Stimulated activated naive CD8-positive, alpha-beta T cell treated with anti-CD3 and anti-CD28 coated beads, Interleukin-15, Interleukin-2, amounts not matched to agents 100 U/mL and 50 U/mL, for 24 hours (primary cell): Measurements from ENCODE around the gene NRP2.

Source experiments
- ATAC-seq: fragments of 150-1000 bp; cut with Tn5 transposase; one replicate; pipeline ENCODE4 v1.10.0; 2021
- DNase-seq: peaks from one replicate; pipeline ENCODE4 v3.0.0; 2021

The NRP2 gene

DNA sequence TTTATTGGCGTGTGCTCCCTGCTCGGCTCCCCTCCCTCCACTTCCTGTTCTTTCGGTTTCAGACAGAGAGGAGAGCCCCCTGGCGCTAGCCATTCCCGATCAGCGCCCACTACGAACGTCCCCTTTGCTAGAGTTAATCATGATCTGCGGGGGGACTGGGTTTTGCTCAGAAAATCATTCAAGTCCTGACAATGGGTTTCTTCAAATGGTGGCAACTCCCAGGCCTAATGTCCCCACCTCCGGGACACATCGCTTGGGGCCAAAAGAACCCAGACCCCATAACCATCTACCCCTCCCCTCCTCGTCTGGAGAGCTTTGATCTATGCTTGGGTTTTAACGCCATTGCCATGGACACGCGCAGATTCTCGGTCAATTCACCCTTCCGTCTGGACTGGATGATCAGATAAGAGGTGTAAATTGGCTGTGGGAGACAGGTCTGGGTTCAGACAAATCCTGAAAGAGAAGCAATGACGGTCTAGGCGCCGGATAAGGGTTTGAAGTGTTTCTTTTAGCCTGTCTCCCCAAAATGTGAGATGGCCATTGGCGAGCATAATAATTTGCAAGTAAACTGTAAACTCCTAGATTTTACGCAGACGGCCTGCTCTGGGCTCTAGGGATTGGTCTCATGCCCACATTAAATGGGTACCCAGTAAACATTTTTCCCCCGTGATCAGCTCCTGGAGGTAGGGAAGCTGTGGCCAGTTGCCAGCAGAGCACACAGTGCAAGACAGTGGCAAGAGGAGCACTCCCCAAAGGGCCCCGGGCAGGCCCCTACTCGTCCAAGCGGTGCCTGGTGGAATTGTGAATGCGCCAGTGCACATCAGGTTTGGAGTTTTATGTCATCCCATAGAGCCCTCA lies 4.7 kb downstream of the NRP2 start:
- no peak for ATAC-seq
- no peak for DNase-seq

DNA sequence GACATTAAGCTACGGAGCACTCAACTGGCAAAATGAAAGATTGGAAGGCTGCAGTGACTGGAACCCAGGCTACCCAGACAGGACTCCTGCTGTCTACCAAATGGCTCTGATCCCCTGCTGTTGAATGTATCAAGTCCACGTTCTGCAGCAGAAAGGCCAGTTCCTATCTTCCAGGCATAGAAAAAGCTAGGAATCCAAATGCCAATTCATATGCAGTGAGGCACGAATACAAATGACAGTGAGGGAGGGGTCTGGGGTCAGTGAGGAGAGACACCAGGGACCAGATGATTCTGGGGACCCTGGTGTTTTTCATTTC lies 5.3 kb downstream of the NRP2 start:
- no peak for ATAC-seq
- DNase-seq, result no peak

DNA sequence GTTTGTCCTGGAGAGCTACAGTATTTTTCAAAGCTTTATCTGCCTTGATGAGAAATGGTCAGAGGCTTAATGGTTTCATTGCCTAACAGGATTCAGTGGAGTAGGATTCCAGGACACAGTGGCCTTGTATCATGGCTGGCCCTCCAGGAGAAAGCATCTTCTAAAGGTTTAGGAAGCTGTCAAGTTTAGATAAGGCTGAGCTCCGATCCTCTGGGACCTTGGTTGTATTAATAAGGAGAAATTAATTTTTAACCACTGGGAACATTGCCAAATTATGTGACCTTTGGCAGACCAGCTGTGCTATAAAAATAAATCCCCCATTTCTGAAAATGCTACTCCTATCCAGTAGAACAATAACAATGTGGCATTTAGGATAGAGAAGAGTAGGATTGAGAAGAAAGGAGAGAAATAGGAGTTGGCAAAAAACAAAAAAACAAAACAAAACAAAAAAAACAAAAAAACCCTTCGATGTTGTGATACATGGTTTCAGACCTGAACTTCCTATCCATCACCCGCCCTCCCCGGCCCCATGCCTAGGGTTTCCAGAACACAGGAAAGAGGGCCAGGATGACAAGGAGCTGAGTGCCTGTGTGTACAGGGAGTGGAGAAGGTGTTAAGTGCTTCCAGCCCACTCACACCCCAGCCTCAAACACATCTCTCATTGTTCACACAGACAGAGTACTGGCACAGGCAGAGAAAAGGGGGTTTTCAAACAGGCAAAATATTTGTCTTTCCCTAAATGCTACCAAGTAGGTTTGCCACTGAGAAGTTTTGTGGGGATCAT lies 6.3 kb downstream of the NRP2 start:
- ATAC-seq (no peak), DNase-seq (no peak)

DNA sequence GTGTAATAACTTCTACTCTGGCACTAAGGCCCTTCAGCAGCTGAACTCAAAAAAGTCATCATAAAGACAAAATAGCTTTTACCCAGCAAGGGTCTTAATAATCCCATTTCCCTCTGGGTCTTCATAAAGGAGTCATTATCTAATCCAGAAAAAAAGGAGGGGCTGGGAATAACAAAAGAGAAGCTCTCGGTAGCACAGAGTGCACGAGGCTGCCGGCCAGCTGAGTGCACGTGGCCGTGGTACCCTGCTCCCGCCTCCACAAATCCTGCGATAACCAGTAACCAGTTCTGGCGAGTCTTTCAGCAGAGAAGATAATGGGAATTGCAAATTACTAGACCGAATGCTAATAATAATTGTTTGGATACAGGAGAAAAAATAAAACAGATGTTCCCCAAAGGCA lies 7.5 kb downstream of the NRP2 start:
- DNase-seq, result no peak
- no peak for ATAC-seq

DNA sequence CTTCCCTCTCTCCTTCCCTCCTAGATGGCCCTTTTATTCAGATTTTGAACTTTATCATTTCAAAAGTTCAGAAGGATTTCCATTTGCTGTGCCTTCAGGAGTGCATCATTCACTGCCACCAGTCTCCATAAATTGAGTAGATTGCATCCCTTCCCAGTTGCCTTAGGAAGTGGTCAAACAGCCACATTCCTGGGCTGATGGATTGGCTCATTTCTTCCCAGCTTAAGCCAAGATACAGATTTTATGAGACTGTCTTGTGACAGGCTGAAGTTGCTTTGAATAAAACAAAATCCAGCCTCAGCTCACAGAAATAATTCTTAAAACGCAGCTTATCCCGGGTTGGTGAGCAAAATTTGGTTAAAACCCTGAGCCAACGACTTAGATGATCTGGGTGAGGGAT lies 9.8 kb downstream of the NRP2 start:
- ATAC-seq (no peak), DNase-seq (no peak)

DNA sequence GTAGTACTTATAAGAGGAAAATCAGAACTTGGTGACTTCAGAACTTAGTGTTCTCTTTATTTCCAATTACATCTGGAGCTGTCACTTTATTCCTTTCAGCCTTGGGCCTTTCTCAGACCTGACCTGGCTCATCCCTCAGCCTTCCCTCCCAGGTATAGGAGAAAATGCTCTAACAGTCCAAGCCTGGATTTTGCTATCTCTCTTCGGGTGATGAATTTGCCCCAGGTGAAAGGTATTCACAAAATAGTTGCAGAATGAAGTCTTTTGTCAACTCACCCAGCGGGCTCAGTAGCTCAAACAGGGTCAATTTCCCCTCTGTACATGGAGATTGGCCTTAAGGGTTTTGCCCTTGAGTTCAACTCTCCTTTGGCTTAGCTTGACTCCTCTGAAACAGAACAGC lies 12.0 kb downstream of the NRP2 start:
- DNase-seq, result no peak
- ATAC-seq, result no peak

DNA sequence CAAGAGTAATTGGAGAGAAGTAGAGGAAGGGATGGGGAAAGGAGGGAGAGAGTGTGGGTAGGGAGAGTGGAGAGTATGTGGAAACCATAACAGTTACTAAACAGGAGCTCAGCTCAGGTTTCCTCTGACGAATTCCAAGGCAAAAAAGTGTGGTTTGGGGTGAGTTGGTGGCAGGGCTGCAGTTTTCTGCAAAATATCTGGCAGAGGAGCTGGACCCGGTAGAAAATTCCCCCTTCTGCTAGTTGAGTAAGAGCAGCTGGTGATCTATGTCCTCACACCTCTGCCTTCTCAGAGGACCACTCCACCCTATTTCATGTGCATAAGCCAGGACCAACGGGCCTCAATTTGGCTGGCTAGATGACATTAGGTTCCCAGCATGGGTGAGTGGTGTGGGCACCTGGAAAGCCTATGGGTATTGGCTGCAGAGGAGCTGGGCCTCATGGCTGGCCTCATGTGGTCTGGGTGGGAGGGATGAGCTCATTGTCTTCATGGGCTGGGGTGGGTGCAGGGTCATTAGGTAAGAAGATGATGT lies 13.2 kb downstream of the NRP2 start:
- DNase-seq, result no peak
- no peak for ATAC-seq

DNA sequence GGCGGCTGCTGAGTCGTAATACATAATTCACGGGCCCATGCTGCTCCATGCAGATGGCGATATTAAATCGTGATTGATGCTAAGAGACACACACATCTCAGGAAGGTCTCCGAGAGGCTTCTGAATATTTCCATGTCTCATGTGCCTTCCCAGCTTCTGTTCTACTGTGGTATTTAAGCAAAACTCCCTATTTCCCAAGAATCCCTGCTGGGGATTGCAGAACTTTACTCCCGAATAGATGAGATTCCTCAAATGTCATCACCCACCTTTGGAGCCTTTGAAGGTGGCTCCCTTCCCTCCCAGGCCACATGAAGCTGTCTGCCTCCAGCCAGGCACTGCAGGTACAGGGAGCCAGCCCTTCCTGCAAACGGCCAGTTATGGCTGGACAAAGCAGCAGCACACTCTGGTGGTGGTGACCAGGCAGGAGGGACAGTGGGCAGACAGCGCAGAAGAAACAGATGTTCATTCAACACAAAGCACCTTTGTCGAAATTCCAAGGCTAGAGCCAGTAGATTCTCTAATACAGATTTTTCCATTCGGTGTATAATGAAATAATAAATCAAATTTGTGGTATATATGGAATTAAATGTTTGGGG lies 14.1 kb downstream of the NRP2 start:
- no peak for ATAC-seq
- no peak for DNase-seq

DNA sequence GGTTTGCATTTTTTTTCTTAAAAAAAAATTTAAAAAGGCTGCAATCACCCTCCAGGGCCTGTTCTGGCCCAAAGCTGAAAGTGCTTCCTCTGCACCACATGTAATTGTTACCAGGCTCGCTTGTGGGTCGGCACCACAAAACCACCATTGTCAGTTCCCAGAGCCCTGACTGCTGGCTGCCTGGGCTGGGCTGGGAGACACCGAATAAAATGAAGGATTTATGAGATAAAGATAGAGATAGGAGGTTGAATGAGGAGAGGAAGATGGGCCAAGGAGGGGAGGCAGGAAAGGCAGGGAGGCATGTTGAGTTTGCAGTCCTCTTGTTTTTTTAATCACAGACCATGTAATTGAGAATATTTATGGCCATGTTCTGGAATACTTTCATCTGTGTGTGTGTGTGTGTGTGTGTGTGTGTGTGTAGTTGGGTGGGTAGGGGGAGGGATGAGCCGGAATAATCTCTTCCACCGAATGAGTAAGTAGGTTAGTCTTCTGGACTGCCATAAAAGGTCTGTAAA lies 14.7 kb downstream of the NRP2 start:
- ATAC-seq, result no peak
- DNase-seq, result no peak

DNA sequence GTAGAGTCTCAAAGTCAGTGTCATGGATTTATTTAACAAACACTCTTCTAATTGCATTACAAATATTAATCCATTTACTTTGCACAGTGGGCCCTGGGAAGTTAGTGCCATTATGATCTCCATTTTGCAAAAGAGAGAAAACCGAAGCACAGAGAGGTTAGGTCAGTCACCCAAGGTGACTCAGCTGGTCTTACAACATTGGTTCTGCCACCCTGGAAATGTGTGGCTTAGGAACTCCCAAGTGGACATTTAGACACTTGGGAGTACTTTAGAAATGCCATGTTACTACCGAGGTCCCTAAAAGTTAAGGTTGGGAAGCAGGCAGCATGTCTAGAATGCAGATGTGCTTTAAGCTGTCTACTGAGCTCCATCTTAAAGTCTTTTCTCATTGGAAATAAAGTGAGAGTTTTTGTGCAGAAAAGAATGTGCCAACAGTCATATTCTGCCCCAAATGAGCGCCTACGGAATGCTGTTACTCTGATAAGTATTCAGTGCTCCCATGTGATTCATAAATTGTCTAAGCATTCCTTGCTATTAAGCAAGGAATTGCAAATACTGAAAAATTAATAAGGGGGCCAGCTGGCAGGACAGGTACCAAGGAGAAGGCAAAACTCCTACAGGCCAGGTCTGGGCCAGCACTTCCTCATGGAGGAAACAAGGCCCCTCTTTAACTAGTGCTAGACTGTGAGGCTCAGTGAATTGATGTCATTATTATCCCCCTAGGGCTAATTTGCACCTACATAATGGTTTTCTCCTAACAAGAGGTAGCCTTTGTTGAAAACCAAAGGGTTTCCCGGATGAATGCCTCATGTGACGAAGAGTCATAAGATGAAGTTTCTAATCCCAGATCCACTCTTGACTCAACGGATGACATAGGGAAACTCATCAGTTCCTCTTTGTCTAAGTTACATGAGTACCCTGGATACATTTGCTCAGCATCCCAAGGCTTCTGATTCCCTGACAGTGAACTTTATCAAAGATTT lies 16.3 kb downstream of the NRP2 start:
- ATAC-seq, result no peak
- DNase-seq, result no peak

DNA sequence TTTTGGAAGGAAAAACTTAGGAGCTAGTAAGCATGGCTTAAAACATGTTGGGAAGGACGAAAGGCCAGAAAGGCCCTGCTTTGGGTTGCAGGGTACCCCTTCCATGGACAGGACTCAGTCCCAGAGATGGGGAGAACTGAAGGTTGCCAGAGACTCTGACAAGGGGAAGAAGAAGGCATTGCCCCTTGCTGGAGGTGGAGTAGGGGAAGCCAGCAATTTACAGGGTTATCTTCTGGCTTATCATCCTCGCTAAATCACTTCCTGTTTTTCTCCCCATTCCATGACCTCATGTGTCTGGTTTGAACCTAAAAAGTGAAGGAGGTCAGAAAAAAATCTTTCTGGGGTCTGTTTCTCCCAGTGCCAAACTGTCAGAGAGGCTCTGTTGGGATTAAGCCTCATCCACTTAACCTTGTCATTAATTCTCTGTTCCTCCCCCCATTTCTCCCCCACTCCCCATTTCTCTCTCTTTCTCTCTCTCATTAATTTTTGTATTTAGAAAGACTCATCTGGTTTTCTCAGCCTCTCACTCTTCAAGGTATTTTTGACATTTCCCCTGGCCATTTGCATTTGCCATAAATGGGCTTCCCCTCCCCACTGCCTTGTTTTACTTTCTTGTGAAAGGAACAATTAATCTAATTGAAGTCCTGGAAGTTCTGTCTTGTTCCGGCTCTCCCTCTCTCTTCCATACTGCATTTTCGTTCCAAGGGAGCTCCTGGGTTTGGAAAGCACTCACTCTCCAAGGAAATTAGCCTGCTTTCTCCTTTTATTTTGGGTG lies 17.4 kb downstream of the NRP2 start:
- ATAC-seq, result no peak

DNA sequence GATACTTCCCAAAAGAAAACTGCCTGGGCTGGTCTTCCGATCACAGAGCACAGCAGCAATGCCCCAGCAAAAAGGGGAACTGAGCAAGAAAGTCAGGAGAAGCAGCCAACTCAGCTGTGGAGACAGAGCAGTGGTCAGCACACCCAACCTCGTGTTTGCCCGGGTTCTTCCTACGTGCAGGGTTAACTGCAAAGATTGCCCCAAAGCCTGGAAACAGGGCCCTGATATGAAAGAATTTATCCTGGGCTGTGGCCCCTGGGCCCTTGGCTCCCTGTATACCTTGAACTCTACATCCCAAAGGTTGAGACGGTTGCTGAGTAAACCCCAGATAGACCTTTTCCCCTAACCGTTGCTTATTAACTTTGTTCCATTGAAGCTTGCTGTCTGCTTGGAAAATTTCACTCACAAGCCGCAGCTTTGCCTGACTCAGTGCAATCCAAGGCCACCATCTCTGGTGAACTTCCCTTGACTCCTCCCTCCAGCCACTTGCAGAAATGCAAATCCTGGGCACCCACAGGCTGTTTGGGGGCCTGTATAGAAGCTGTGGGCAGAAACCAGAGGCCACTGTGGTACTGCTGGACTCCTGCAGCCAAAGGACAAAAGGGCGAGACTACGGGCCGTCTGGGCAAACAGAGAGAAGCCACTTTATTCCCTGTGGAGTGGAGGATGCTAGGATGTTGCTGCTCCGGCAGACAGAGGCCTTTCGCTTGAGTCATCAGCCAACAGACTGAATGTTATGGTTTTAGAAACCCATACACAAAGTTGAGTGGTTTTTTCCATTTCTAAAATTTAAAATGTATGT lies 18.2 kb downstream of the NRP2 start:
- ATAC-seq (peak; percentile 84), DNase-seq (peak; percentile 46)

More for the DNA sequence above, 17.4 kb downstream of the NRP2 start:
- no peak for DNase-seq

DNA sequence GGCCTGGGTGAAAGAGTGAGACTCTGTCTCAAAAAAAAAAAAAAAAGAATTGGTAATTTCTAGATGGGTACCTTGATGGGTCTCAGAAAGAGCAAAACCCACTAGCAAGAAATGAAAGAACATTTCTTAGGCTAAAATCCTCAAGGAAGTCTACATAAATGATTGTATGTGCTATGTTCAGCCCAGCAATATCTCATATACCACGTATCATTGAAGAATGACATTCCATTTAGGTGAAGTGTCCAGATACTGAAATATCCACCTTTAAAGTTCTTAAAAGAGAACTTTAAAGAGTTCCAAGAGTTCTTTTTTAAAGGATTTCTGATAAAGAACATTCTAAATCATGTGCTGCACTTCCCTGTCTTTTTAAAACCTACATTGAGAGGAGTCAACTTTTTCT lies 19.2 kb downstream of the NRP2 start:
- DNase-seq (no peak), ATAC-seq (no peak)

DNA sequence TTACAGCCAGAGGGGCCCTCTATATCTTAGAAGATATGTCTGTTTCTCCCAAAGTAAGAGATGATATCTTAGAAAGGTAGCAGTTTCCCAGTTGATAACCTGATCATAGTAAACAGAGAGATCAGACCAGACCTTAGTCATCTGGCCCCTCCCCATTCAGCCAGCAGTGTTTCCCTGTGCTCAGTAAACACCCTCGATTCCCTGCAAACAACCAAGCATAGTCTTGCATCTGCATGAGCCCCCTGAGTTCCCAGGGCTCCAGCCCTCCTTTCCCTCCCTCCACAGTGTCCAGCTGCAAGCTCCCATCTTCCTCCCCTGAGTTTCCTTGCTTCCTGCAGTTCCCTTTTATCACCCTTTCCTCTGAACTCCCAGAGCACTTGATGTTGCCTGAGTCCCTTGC lies 20.3 kb downstream of the NRP2 start:
- DNase-seq, result no peak
- no peak for ATAC-seq

DNA sequence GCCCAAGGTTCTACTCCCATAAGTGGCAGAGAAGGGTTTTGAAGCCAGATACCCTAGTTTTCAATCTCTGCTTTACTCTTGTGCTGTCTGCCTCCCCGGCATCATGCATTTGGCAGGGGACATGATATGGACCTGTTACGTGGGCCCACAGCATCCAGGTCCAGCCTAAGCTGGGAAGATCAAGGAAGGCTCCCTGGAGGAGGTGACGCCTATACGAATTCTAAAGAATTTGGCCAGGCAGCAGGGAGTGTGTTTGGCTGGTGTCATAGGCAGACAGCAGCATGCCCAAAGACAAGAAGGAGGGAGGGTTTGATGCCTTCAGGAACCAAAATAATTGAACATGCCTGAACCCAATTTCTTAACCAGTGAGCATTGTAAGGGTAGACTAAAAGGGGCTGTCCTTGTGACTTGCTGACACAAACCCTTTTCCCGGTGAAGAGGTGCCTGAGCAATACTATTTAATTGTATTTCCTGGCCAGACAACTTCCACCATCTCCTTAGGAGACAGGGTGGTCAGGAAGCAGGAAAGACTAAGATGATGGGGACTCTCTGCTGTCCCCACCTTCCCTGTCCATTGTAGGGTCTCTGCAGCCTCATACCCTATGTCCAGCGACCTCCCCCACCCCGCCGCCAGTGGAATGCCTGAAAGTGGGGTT lies 21.3 kb downstream of the NRP2 start:
- ATAC-seq, result no peak
- no peak for DNase-seq

DNA sequence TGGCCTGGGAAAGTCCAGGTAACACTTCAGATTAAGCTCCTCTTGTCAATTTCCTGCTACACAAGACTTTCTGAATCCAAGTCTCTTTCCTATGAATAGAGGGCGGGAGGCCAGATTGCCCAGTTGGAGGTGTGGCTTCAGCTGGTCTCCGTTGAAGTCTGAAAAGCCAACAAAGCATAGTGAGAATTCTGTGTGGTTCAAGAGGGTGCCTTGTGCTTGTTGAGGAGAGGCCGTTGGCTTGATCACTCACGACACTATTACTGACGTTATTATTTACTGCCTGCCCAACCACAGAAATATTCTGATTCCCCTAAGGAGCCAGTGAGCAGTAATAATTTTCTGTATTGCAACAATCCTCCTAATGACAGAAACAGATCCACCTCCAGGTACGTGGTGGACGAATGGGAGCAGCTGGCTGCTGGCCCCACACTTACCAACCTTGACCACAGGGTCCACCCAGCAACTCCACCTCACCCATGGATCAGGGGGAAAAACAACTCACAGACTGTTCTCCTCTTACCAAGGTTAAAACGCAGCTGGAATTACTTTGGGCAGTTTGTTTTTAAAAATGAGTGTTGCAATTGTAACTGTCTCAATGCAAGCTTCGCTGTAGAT lies 21.9 kb downstream of the NRP2 start:
- DNase-seq (no peak), ATAC-seq (no peak)

DNA sequence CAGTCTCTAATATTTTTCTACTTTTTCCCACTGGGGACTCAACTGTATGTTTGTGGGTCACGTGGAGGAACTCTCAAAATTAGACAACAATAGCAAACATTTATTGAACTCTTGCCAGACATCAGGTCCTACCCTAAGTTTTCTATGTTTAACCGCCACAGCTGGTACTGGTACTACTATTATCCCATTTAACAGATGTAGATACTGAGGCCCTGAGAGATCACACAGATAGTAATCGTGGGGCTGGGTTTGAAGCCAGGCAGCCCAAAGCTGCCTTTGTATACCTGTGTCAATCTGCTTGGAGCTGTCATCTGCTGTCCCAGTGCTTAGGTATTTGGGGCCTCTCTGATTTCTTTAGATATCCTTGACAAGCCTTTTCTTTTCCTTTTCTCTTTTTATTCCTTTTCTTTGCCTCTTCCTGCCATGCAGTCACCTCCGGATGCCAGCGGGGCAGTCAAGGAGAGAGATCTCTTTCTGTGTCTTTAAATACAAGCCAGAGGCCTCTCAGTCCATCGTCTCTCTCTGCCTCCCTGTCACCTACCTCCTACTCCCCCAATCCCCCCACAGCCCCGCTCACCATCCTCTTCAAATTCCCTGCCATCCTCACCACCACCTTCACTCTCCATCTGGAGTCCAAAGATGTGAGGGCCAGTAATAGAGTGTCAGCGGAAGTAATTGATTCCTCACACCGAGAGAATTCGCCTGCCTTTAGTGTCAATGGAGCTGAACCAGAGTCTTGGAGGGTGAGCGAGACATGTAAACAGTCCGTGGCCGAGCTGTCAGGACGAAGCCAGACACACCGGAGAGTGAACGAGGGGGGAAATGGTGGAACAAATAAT lies 23.4 kb downstream of the NRP2 start:
- no peak for ATAC-seq
- DNase-seq, result no peak

DNA sequence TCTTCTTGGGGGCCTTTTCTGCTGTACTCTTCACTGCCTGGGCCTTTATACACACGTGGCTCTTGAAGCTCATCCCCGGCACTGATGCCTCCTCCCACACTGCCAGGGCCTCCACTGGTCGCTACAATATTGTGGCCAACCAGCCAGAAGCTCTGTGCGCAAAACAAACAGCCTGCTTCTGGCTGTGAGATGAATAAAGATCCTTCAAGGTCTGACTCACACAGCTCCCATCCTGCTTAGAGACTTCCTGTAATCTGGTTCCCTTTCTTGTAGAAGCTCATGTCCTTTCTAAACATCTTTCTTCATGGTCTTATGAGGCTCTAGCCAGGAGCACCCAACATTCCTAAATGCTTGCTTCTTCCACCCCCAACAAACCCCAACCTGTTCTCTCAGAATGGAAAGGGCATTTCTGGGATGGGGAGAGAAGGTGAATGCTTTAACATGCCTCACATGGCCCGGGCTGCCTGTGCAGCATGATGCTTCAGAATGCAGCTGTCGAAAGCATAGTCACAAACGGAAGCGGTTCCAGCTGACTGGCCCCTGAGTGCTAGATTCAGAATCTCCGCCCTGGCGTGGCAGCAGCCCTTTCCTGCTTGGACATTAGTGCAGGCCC lies 24.6 kb downstream of the NRP2 start:
- DNase-seq (peak; percentile 52), ATAC-seq (peak; percentile 93)
